Left lobe of liver (tissue), 2 donors: Measurements from ENCODE around the gene RCAN2. TPM values are rescaled to one million over a fixed set of nuclear protein-coding genes. Genes with fewer than 3 reads are reported as not detected.

Experiments used
- ATAC-seq: fragments of 200-7000 bp; cut with Tn5 transposase; one replicate; pipeline ENCODE4 v1.9.1; 2020; ENCODE audit warnings: mild to moderate bottlenecking, moderate library complexity
- DNase-seq: peaks from one replicate; pipeline ENCODE4 v3.0.0-alpha.2; 2020; ENCODE audit warnings: low spot score
- total RNA-seq: library from RNA; stranded (reverse); gene quantifications from one replicate; pipeline ENCODE4 v1.2.1, GENCODE V29; 2021
- donor health status: DM: no; HTN: no; CAD: no; lungs with moderate emphysema.
- donor health status: DM: no; HTN: yes; CAD: no.

Gene RCAN2
- total RNA-seq, 1 donor from 2014 or later: 1.2 TPM

- DNase-seq (no peak), ATAC-seq (no peak)
Observed at GRCh38 chr6:46299253-46299652, 192.0 kb downstream of the RCAN2 start.

GRCh38 chr6:46296586-46296985 lies 194.7 kb downstream of the RCAN2 start:
- ATAC-seq: no peak
- DNase-seq: no peak

- DNase-seq (no peak), ATAC-seq (no peak)
Observed at GRCh38 chr6:46293641-46294316, 197.5 kb downstream of the RCAN2 start.

- ATAC-seq: no peak
Observed at GRCh38 chr6:46291880-46292279, 199.4 kb downstream of the RCAN2 start.

GRCh38 chr6:46291275-46291633 lies 200.0 kb downstream of the RCAN2 start:
- DNase-seq (no peak), ATAC-seq (no peak)

More at GRCh38 chr6:46291880-46292279, 199.4 kb downstream of the RCAN2 start:
- DNase-seq: no peak

- ATAC-seq (no peak), DNase-seq (no peak)
Observed at GRCh38 chr6:46290421-46291274, 200.6 kb downstream of the RCAN2 start.

GRCh38 chr6:46289898-46290297 lies 201.4 kb downstream of the RCAN2 start:
- ATAC-seq (no peak), DNase-seq (no peak)

- DNase-seq (no peak), ATAC-seq (no peak)
Observed at GRCh38 chr6:46288835-46289234, 202.4 kb downstream of the RCAN2 start.

- no peak for ATAC-seq
- DNase-seq: no peak
Observed at GRCh38 chr6:46287681-46288080, 203.6 kb downstream of the RCAN2 start.

GRCh38 chr6:46287043-46287442 lies 204.2 kb downstream of the RCAN2 start:
- DNase-seq (no peak), ATAC-seq (no peak)

- ATAC-seq: no peak
- no peak for DNase-seq
Observed at GRCh38 chr6:46284475-46284874, 206.8 kb downstream of the RCAN2 start.

GRCh38 chr6:46281110-46281509 lies 210.1 kb downstream of the RCAN2 start:
- no peak for ATAC-seq
- DNase-seq: no peak

GRCh38 chr6:46279874-46280273 lies 211.4 kb downstream of the RCAN2 start:
- no peak for ATAC-seq
- DNase-seq: no peak

- DNase-seq (no peak), ATAC-seq (no peak)
Observed at GRCh38 chr6:46276576-46277142, 214.6 kb downstream of the RCAN2 start.

GRCh38 chr6:46274502-46274901 lies 216.7 kb downstream of the RCAN2 start:
- ATAC-seq (peak; percentile 19), DNase-seq (no peak)

GRCh38 chr6:46273911-46274310 lies 217.3 kb downstream of the RCAN2 start:
- ATAC-seq: peak; percentile 87

GRCh38 chr6:46271728-46272127 lies 219.5 kb downstream of the RCAN2 start:
- ATAC-seq (no peak), DNase-seq (no peak)

More at GRCh38 chr6:46273911-46274310, 217.3 kb downstream of the RCAN2 start:
- no peak for DNase-seq

GRCh38 chr6:46271107-46271506 lies 220.1 kb downstream of the RCAN2 start:
- no peak for ATAC-seq
- no peak for DNase-seq

- no peak for ATAC-seq
- DNase-seq: no peak
Observed at GRCh38 chr6:46270336-46270735, 220.9 kb downstream of the RCAN2 start.

GRCh38 chr6:46269447-46270229 lies 221.6 kb downstream of the RCAN2 start:
- ATAC-seq (no peak), DNase-seq (no peak)

- ATAC-seq (no peak), DNase-seq (no peak)
Observed at GRCh38 chr6:46267515-46267914, 223.7 kb downstream of the RCAN2 start.
